Measurements from ENCODE around the gene MECR.
"Not testable (repeated sequence)": the region's sequence is repeated elsewhere in the genome, so short reads cannot be mapped to it uniquely, and the experiment has no call there.

MECR gene

DNA sequence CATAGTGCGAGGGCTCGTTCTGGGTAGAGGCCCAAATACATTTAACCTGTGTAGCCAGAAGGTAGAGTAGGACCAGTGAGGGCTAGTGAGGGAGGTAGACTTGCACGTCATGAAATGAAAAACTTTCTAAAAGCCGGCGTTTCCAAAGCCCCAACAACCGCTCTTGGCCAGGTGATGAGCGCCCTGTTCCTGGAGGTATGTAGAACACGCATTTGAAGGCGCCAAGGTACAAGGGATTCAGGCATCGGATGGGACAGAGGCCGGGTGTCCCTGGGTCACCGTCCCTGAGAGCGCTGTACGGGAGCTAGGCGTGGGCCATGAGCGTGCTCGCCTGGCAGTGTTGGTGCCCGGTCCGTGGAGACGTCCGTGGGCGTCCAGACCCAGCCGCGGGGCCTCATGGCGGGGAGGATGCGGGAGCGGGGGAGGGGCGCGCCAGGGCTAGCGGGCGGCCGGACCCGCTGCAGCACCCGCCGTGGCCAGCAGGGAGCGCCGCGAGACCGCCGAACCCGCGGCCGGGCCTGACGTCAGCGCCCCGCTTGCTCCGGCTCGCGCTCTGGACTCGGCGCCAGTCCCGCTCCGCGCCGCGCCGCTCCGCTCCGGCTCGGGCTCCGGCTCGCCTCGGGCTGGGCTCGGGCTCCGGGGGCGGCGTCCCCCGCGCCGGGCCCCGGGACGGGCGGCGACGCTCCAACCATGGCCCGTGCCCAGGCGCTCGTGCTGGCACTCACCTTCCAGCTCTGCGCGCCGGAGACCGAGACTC is 5.4 kb upstream of the MECR start, which contains the start of gene PTPRU:
Gene PTPRU (plus strand): TSS at position 568 of the 757 bp plus-strand sequence. CDS start 123 bp downstream, at position 691.
- peak; percentile 73 to 76 for DNase-seq (ENCODE audit: low read depth in 2 of 2)

DNA sequence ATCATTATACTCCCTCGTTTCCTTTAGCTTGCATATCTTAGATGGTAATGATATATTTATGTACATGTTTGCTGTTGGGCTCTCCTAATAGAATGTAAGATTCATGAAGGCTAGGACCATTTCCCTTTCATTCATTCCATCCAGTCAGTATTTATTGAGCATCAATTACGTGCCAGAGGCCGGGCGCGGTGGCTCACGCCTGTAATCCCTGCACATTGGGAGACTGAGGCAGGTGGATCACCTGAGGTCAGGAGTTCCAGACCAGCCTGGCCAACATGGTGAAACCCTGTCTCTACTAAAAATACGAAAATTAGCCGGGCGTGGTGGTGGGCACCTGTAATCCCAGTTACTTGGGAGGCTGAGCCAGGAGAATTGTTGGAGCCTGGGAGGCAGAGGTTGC is 4.1 kb upstream of the MECR start:
- DNase-seq (ENCODE audit: low read depth in 2 of 2) = not testable (repeated sequence)

DNA sequence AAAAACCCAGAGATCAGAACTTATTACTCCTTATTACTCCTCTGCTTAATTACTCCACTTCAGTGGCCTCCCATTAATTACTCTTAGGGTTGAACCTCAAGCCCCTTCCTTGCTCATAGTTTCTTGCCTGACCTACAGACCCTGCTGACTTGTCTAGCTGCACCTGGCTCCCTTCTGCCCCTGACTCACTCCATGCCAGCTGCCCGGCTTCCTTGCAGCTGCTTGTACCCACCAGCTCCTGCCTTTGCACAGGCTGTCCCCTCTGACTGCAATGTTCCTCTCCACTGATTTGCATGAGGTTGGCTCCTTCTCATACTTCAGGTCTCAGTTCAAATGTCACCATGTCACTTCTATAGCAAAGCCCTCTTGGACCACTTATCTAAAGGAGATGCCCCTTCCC is 3.7 kb upstream of the MECR start:
- no peak for DNase-seq (ENCODE audit: low read depth in 2 of 2)

DNA sequence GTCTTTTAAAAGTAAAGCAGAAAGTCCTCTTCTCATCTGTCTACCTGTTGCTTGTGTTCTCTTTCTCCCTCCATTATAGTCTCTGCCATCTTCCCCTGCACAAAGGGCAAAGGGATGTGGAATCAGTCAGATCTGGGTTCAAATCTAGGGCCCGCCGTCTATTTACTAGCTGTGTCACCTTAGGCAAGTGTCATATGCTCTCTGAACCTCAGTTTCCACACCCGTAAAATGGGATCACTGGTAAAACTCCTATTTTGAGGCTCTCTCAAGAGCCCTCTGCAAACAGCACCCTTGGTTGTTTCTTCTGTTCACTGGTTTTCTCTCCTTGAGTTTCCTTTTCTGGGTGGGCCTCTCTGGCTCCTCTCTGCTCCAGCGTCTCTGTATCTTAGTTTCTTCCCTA is 3.0 kb upstream of the MECR start:
- DNase-seq (ENCODE audit: low read depth in 2 of 2) = no peak

- DNase-seq (ENCODE audit: low read depth in 2 of 2) = no peak
Observed at GRCh38 chr1:29232387-29232786, 1.7 kb upstream of the MECR start.

GRCh38 chr1:29230204-29230552 is 556 bp downstream of the MECR start:
- no peak for DNase-seq (ENCODE audit: low read depth in 2 of 2)

- no peak for DNase-seq (ENCODE audit: low read depth in 2 of 2)
Observed at GRCh38 chr1:29227511-29227910, 3.2 kb downstream of the MECR start.

GRCh38 chr1:29225361-29225760 is 5.4 kb downstream of the MECR start:
- no peak for DNase-seq (ENCODE audit: low read depth in 2 of 2)

GRCh38 chr1:29224356-29224837 is 6.3 kb downstream of the MECR start:
- no peak for DNase-seq (ENCODE audit: low read depth in 2 of 2)

DNA sequence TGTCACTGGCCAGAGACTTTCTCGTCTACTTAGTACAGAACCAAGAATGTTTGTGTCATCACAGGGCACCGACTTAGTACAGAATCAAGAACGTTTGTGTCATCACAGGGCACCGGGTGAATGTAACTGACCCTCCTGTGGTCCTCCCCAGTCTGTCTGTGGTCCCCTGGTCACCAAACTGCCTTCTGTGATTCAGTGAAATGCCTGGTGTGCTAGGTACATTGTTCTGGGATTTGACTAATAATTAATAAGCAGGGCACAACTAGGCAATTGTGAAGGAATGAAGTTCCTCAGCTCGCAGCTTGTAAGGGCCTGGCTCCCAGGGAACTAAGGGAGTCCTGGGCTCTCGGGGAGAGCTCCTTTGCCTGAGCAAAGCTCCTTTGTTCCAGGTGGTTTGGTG is 7.2 kb downstream of the MECR start:
- DNase-seq (ENCODE audit: low read depth in 2 of 2) = no peak

GRCh38 chr1:29222686-29223085 is 8.0 kb downstream of the MECR start:
- DNase-seq (ENCODE audit: low read depth in 2 of 2) = no peak

GRCh38 chr1:29222260-29222659 is 8.5 kb downstream of the MECR start:
- DNase-seq (ENCODE audit: low read depth in 2 of 2) = not testable (repeated sequence)

- DNase-seq (ENCODE audit: low read depth in 2 of 2) = no peak
Observed at GRCh38 chr1:29221296-29221695, 9.4 kb downstream of the MECR start.

GRCh38 chr1:29218223-29218622 is 12.5 kb downstream of the MECR start:
- DNase-seq (ENCODE audit: low read depth in 2 of 2) = no peak

- DNase-seq (ENCODE audit: low read depth in 2 of 2) = no peak
Observed at GRCh38 chr1:29217633-29218032, 13.1 kb downstream of the MECR start.

- DNase-seq (ENCODE audit: low read depth in 2 of 2) = no peak
Observed at GRCh38 chr1:29213055-29213454, 17.7 kb downstream of the MECR start.

- no peak for DNase-seq (ENCODE audit: low read depth in 2 of 2)
Observed at GRCh38 chr1:29211086-29212030, 19.4 kb downstream of the MECR start.

DNA sequence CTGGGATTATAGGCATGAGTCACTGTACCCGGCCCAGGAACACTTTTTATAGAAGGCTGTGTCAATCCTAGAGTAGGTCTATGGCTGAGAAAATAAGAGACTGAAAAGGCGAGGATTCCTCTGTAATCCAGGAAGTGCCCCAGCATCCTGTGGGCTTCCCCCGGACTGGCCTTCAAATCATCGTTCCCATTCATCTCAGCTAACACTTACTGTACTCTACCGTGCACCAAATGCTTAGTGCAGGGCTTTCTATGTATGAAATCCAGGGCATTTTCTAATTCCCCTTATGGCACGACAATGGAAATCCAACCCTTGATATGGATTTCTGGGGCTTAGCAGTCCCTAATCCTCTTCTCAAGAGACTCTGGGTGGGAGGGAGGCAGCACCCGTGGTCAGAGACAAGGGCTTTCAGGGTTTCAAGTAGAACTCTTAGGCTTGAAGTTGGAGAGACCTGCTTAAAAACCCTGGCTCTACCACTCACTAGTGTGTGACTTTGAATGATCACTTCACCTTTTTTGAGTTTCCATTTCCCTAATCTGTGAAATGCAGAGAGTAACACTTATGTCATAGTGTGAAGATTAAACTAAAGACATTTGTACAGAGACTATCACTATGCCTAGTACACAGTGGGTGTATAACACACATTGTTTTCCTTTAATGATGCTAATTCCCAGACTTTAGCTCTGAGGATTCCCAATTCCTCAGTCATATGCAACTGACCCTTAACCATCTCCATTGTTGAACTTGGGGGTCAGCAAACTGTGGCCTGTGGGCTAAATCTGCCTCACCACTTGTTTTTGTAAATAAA is 20.3 kb downstream of the MECR start:
- DNase-seq (ENCODE audit: low read depth in 2 of 2) = no peak

GRCh38 chr1:29209173-29209572 is 21.6 kb downstream of the MECR start:
- no peak for DNase-seq (ENCODE audit: low read depth in 2 of 2)

DNA sequence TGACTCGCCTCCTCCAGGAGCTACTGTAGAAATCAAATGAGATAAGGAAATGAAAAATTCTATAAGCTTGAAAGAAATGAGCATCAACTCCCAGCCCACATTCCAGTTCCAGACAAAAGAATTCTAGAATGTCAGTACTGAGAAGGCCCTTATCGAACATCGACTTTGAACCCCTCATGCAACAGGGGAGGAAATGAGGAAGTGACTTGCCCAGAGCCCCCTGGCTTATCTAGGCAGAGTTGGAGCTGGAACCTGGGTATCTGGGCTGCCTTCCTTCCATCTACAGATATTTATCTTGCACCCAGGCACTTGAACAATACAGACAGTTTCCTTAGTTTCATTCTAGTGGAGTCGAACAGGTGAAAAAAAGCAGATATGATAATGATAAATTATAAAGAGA is 22.3 kb downstream of the MECR start:
- DNase-seq (ENCODE audit: low read depth in 2 of 2) = no peak

GRCh38 chr1:29202584-29203340 is 28.0 kb downstream of the MECR start:
- peak; percentile 86 to 96 for DNase-seq (ENCODE audit: low read depth in 2 of 2)

All from activated CD4-positive, alpha-beta T cell treated with anti-CD3 and anti-CD28 coated beads for 24 hours (primary cell).